Measurements from ENCODE around the gene IGF1R.

Gene IGF1R

GRCh38 chr15:98904544-98904943 lies 256.2 kb downstream of the IGF1R start:
- H3K27ac Mint-ChIP-seq: no peak overlapping the region
- DNase-seq (no peak), ATAC-seq (replicated peaks) (peak in 1 of 2 donors; percentile 41)
- peaks cover 2 to 10% of the 10 kb centered on the region in 2 donors for H3K36me3 Mint-ChIP-seq
- no peaks in the 10 kb centered on the region for H3K27me3 Mint-ChIP-seq
- no peaks in the 10 kb centered on the region for H3K9me3 Mint-ChIP-seq
- peaks cover 4 to 7% of the 10 kb centered on the region in 2 donors for H3K4me1 Mint-ChIP-seq
- no peak overlapping the region for H3K4me3 Mint-ChIP-seq

DNA sequence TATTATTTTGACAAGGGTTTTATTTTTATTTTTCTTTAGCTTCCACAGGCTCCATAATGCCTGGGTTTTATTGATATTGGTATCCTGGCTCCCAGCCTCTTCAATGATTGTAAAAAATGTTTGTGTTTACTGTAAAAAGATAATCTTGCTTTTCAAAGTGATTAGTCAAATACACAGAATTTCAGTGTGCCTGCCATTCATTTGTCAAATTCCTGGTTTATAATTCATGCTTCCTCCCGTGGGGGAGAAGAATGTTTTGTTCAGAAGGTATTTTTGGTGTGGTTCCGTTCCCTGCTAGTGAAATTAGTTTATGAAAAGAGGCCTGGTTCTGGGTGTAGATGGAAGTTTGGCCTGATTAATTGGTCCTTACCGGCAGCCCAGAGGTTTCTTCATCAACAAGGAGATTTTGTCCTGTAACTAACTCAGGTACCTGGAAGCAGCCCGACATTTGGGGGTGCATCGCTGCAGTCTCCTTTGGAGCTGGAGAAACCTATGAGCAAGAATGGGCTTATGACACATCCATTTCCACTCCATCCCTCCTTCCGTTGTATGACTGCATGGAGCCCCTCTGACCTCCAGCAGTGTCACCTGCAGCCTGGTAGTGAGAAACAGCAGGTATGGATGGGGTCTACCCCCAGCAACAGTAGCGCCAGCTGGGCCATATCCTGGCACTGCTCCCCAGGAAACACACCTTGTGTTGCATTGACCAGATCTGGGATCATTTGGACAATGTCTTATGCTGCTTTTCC lies 257.8 kb downstream of the IGF1R start:
- Mint-ChIP-seq H3K9me3 (no peaks in the 10 kb centered on the region), H3K4me1 (peaks cover 4 to 7% of the 10 kb centered on the region in 2 donors), H3K36me3 (peaks cover 2 to 10% of the 10 kb centered on the region in 2 donors), H3K4me3 (no peak overlapping the region), H3K27ac (no peak overlapping the region), H3K27me3 (no peaks in the 10 kb centered on the region)
- ATAC-seq (replicated peaks) (no peak), DNase-seq (no peak)

DNA sequence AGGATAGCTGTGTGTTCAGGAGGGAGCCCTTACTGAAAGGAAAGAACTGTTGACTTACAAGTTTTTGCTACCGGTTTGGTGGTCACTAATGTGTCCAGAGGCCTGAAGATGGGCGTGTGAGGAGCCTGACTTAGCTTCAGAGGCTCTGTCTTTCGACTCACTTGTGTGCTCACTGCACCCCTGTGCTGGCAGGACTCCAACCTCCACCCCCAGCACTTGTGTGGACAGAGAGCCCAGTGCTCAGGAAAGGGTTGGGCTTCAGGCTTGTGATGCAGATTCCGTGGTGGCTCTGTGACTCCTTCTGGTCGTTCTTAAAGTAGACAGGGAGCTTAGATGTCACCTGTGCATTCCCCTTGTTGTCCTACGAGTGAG lies 258.4 kb downstream of the IGF1R start:
- Mint-ChIP-seq H3K4me1 (peaks cover 4 to 7% of the 10 kb centered on the region in 2 donors), H3K9me3 (no peaks in the 10 kb centered on the region), H3K27me3 (no peaks in the 10 kb centered on the region), H3K4me3 (no peak overlapping the region), H3K36me3 (peaks cover 1 to 6% of the 10 kb centered on the region in 2 donors), H3K27ac (no peak overlapping the region)
- DNase-seq: no peak
- ATAC-seq (replicated peaks): no peak

GRCh38 chr15:98907927-98908471 lies 259.7 kb downstream of the IGF1R start:
- no peak for DNase-seq
- H3K27me3 Mint-ChIP-seq: no peaks in the 10 kb centered on the region
- no peak overlapping the region for H3K4me3 Mint-ChIP-seq
- H3K27ac Mint-ChIP-seq: no peak overlapping the region
- H3K36me3 Mint-ChIP-seq: peaks cover 6 to 11% of the 10 kb centered on the region in 2 donors
- H3K9me3 Mint-ChIP-seq: no peaks in the 10 kb centered on the region
- H3K4me1 Mint-ChIP-seq: peaks cover 4 to 7% of the 10 kb centered on the region in 2 donors
- no peak for ATAC-seq (replicated peaks)

GRCh38 chr15:98909968-98910885 lies 261.9 kb downstream of the IGF1R start:
- ATAC-seq (replicated peaks): no peak
- H3K4me1 Mint-ChIP-seq: peaks cover 2 to 5% of the 10 kb centered on the region in 2 donors
- no peak overlapping the region for H3K27ac Mint-ChIP-seq
- no peaks in the 10 kb centered on the region for H3K27me3 Mint-ChIP-seq
- no peak overlapping the region for H3K4me3 Mint-ChIP-seq
- H3K36me3 Mint-ChIP-seq: peaks cover 6 to 11% of the 10 kb centered on the region in 2 donors
- no peak for DNase-seq
- no peaks in the 10 kb centered on the region for H3K9me3 Mint-ChIP-seq

DNA sequence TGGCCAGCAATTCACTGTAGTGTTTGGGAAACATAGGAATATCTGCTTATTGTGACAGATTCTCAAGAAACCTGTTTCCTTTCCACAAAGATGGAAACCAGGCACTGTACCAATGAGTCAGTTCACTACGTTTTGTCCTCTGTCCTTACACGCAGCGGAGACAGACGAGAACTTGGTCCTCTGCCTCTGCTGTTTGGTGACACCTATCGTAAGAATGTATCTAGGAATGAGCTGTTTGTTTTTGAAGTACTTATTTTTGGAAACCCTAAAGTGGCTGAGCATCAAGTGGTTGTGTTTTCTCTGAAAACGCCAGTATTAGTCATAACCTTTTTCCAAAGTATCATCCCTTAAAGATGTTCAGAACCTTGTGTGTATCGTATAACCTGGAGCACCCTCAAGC lies 266.3 kb downstream of the IGF1R start:
- H3K27ac Mint-ChIP-seq: peak overlapping the region; percentile 56
- H3K4me3 Mint-ChIP-seq: no peak overlapping the region
- DNase-seq: no peak
- ATAC-seq (replicated peaks): no peak
- H3K4me1 Mint-ChIP-seq: peaks cover 8 to 13% of the 10 kb centered on the region in 2 donors
- peaks cover 9 to 21% of the 10 kb centered on the region in 2 donors for H3K36me3 Mint-ChIP-seq
- no peaks in the 10 kb centered on the region for H3K9me3 Mint-ChIP-seq
- H3K27me3 Mint-ChIP-seq: no peaks in the 10 kb centered on the region

GRCh38 chr15:98916826-98917225 lies 268.5 kb downstream of the IGF1R start:
- Mint-ChIP-seq H3K36me3 (peaks cover 11 to 19% of the 10 kb centered on the region in 2 donors), H3K9me3 (no peaks in the 10 kb centered on the region), H3K27ac (no peak overlapping the region), H3K27me3 (no peaks in the 10 kb centered on the region), H3K4me3 (no peak overlapping the region), H3K4me1 (peaks cover 8 to 13% of the 10 kb centered on the region in 2 donors)
- DNase-seq (no peak), ATAC-seq (replicated peaks) (no peak)

DNA sequence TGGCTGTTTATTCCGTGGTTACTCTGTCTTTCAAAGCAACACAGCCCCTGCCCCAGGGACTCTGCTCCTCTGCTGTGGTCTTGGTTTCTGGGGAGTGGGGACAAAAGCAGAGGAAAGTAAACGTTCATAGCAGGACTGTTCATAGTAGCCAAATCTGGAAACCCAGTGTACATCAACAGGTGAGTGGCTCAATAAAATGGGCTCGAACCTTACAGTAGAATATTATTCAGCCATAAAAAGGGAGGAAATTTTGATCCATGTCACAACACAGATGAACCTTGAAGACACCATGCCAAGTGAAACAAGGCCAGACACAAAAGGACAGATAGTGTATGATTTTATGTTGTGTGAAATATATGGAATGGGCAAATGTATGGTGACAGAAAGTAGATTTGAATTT lies 269.1 kb downstream of the IGF1R start:
- H3K9me3 Mint-ChIP-seq: no peaks in the 10 kb centered on the region
- DNase-seq (no peak), ATAC-seq (replicated peaks) (no peak)
- no peak overlapping the region for H3K27ac Mint-ChIP-seq
- H3K4me3 Mint-ChIP-seq: no peak overlapping the region
- no peaks in the 10 kb centered on the region for H3K27me3 Mint-ChIP-seq
- H3K4me1 Mint-ChIP-seq: peaks cover 8 to 13% of the 10 kb centered on the region in 2 donors
- peaks cover 7 to 16% of the 10 kb centered on the region in 2 donors for H3K36me3 Mint-ChIP-seq

GRCh38 chr15:98920091-98920880 lies 271.9 kb downstream of the IGF1R start:
- no peaks in the 10 kb centered on the region for H3K27me3 Mint-ChIP-seq
- peaks cover 5 to 8% of the 10 kb centered on the region in 2 donors for H3K4me1 Mint-ChIP-seq
- no peak for DNase-seq
- ATAC-seq (replicated peaks): no peak
- H3K9me3 Mint-ChIP-seq: no peaks in the 10 kb centered on the region
- no peak overlapping the region for H3K27ac Mint-ChIP-seq
- H3K4me3 Mint-ChIP-seq: no peak overlapping the region
- H3K36me3 Mint-ChIP-seq: peaks cover 13 to 15% of the 10 kb centered on the region in 2 donors

GRCh38 chr15:98923171-98923570 lies 274.8 kb downstream of the IGF1R start:
- H3K9me3 Mint-ChIP-seq: no peaks in the 10 kb centered on the region
- no peak overlapping the region for H3K27ac Mint-ChIP-seq
- ATAC-seq (replicated peaks) (no peak), DNase-seq (no peak)
- H3K27me3 Mint-ChIP-seq: no peaks in the 10 kb centered on the region
- no peaks in the 10 kb centered on the region for H3K4me1 Mint-ChIP-seq
- H3K4me3 Mint-ChIP-seq: no peak overlapping the region
- H3K36me3 Mint-ChIP-seq: peaks cover 12 to 16% of the 10 kb centered on the region in 2 donors

DNA sequence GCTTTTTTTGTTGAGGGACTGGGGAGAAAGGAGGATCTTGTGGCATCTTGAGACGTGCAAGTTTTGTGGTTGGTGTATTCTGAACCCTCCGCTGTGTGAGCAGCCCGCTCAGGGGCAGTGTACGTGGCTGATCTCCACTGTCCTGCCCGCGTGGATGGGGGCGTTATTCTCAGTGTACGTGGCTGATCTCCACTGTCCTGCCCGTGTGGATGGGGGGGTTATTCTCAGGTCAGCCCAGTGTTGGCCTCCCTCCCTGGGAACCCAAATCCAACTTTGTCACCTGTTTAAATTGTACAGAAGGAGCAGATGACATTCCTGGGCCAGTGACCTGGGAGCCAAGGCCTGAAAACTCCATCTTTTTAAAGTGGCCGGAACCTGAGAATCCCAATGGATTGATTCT lies 275.2 kb downstream of the IGF1R start:
- Mint-ChIP-seq H3K9me3 (no peaks in the 10 kb centered on the region), H3K36me3 (peaks cover 12 to 16% of the 10 kb centered on the region in 2 donors), H3K27me3 (no peaks in the 10 kb centered on the region), H3K4me1 (no peaks in the 10 kb centered on the region), H3K4me3 (no peak overlapping the region), H3K27ac (no peak overlapping the region)
- ATAC-seq (replicated peaks): no peak
- DNase-seq: no peak

DNA sequence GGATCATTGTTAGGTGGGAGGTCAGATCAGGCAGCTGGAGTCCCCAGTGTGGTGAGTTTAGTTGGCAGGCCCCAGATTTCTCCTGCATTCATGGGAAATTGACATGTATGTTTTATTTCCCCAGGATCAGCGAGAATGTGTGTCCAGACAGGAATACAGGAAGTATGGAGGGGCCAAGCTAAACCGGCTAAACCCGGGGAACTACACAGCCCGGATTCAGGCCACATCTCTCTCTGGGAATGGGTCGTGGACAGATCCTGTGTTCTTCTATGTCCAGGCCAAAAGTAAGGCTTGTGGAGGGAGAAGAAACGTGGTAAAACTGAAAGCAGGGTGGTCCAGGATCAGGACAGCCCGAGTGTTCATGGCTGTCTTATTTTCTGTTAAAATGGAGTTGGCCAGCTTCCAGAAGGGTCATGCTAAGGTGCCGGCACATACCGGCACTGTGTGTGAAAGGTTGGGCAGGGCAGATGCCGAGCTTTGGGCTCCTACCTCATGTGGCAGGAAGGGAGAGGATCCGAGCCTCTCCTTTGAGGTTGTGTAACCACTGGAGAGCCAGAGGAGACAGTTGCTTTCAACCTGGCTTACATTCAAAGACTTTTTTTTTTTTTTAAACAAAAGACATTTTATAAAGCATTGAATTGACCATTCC lies 276.2 kb downstream of the IGF1R start:
- Mint-ChIP-seq H3K27ac (no peak overlapping the region), H3K9me3 (no peaks in the 10 kb centered on the region)

GRCh38 chr15:98926236-98926635 lies 277.9 kb downstream of the IGF1R start:
- DNase-seq (no peak), ATAC-seq (replicated peaks) (no peak)
- no peaks in the 10 kb centered on the region for H3K9me3 Mint-ChIP-seq
- no peak overlapping the region for H3K4me3 Mint-ChIP-seq
- peaks cover 13 to 22% of the 10 kb centered on the region in 2 donors for H3K36me3 Mint-ChIP-seq
- H3K4me1 Mint-ChIP-seq: no peaks in the 10 kb centered on the region
- H3K27me3 Mint-ChIP-seq: no peaks in the 10 kb centered on the region
- no peak overlapping the region for H3K27ac Mint-ChIP-seq

More for the DNA sequence above, 276.2 kb downstream of the IGF1R start:
- Mint-ChIP-seq H3K27me3 (no peaks in the 10 kb centered on the region), H3K4me3 (no peak overlapping the region), H3K36me3 (peaks cover 14 to 16% of the 10 kb centered on the region in 2 donors), H3K4me1 (no peaks in the 10 kb centered on the region)
- ATAC-seq (replicated peaks) (no peak), DNase-seq (no peak)

Measured in stimulated activated naive B cell treated with anti-CD40 and anti-IgM and Interleukin-4, amounts not matched to agents 10 μg/mL and 1 μg/mL and 100 μg/mL, for 72 hours (primary cell).